NAMALWA (cell line): ENCODE measurements around the gene CSMD2.

Experiments used
- DNase-seq: peaks from one replicate; pipeline ENCODE4 v3.0.0-alpha.2; 2015; ENCODE audit warnings: low spot score

The CSMD2 gene

GRCh38 chr1:33960188-33960895, 204.7 kb downstream of the CSMD2 start:
- no peak for DNase-seq

DNA sequence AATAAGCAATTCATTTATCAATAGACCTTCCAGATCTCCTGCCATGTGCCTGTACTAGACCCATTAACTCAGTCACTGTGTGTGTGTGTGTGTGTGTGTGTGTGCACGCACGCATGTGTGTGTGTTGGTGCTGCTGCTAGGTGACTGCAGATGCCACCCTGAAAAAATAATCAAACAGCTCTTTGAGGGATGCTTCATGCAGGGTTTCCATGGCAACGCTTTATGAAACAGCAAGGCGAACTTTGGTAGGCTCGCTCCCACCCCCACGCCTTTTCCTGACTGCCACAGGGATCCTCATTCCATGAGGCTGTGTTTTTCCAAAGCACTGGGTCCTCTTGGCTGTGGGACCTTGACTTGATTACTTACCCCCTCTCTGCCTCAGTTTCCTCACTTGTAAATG, 207.2 kb downstream of the CSMD2 start:
- DNase-seq: no peak

- DNase-seq: no peak
These were observed 209.9 kb downstream of the CSMD2 start for GRCh38 chr1:33955096-33955495.

DNA sequence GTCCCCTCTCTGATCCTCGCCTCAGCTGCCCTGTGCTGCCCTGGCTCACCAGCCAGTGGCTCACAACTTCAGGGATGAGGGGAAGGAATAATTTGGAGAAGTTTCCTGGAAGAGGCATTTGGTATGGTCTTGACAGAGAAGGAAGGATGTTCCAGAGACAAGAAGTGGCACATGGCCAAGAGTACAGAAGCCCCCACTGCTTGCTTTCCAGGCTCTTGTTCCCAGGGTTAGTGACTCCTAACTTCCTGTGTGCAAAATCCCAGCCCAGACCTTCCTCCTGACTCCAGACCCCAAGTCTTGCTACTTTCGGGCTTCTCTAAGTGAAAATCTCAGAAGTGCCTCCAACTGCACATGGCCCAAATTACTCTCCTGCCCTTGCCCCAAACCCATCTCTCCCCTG, 215.5 kb downstream of the CSMD2 start:
- DNase-seq: no peak

DNA sequence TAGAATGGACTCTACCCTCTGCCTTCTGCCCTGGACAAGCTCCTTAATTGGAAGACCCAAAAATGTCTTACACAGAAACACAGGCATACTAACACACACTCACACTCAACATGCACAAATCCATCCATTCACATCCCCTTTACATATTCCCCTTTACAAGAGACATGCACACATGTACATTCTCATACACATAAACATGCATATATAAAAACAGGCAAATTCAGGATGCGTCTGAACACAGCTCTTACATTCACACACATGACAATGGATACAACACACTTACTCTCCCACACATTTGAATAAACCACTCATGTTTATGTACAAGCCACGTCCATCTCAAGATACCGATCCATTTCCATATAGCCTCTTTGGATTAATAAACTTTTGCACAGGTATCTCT, 216.7 kb downstream of the CSMD2 start:
- DNase-seq: no peak

GRCh38 chr1:33946836-33947235, 218.2 kb downstream of the CSMD2 start:
- DNase-seq: no peak

GRCh38 chr1:33944846-33945245, 220.2 kb downstream of the CSMD2 start:
- DNase-seq: no peak

- DNase-seq: no peak
These were observed 221.1 kb downstream of the CSMD2 start for GRCh38 chr1:33943978-33944377.

DNA sequence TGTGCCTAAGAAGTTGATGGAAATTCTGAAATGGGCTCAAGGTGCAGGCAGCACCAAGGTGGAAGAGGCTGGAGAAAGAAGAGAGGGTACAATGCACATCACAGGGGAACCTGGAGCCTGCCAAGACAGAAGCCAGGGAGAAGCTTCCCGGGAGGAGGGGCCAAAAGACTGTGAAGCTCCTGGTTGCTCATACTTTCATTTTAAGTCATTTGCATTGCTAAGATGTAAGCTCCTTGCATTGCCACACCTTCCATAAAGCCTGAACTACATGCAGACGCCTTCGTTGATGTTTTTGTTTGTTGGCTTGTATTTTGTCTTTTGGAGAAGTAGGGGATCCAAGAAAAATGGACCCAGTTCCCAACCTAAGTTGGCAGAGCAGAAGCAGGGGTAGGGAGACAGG, 232.2 kb downstream of the CSMD2 start:
- no peak for DNase-seq

- DNase-seq: no peak
These were observed 233.9 kb downstream of the CSMD2 start for GRCh38 chr1:33931111-33931475.

GRCh38 chr1:33930346-33931110, 234.5 kb downstream of the CSMD2 start:
- DNase-seq: no peak

DNA sequence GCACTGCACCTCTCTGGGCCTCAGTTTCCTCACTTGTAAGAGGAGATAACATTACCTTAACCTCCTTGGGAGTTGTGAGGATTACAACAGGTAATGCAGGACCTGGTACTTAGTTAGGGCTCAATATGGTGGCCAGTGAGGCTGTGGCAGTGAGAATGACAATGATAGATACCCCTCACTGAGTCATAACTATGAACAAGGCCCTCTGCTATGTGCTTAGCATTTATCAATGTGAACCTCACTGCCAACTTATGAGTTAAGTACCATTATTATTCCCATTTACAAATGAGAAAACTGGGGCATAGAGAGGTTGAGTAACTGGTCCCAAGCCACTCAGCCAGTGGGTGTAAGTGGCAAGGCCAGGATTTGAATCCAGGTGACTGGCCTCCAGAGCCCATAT, 236.8 kb downstream of the CSMD2 start:
- no peak for DNase-seq

- no peak for DNase-seq
These were observed 237.3 kb downstream of the CSMD2 start for GRCh38 chr1:33927721-33928120.

DNA sequence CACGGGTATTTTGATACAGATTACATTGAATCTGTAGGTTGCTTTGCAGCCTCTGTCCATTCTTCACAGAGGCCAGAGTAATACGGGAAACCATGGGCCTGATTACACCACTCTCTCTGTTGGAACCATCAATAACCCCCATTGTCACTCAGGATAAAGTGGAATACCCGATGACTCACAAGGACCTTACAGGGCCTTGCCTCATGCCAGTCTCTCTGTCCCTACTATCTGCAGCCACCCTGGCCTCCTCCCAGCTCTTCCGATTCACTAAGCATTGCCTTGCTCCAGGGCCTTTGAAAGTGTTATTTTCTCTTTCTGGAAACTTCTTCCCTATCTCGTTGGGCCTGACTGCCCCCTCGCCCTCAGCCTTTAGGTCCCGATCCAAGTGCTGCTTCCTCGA, 239.4 kb downstream of the CSMD2 start:
- no peak for DNase-seq

DNA sequence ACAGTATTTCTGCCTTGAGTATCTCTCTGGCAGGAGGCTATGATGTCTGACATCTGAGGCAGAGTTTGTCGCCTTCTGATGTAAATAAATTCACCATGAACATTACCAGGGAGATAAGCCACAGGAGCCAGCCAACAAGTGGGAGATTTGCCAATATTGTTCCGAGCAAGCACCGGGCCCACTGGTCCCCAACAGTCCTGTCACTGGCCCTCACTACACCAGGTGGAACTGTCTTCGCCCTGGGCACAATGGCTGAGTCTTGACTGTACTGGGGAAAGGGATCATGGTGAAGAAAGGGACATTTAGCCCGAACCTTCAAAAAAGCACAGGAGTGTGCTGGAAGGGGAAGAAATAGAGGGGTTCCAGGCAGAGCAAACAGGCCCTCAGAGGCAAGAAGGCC, 243.7 kb downstream of the CSMD2 start:
- DNase-seq: no peak

DNA sequence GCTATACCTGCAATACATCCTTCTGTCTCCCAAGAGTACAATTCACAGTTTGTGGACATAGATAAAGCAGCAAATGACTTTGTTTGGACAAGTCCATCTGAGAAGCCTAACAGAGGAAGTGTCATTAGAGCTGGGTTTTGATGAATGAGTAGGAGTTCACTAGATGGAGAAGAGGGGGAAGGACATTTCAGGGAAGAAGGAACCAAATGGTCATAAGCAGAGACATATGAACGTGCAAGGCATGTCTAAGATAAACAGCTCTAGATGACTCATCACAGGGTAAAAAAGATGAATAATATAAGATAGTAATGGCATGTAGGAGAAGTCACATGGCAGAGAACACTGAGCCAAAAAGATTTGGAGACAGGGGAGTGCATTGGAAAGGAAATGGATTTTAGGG, 246.7 kb downstream of the CSMD2 start:
- no peak for DNase-seq

GRCh38 chr1:33916786-33917185, 248.2 kb downstream of the CSMD2 start:
- no peak for DNase-seq

- DNase-seq: no peak
These were observed 250.5 kb downstream of the CSMD2 start for GRCh38 chr1:33914531-33914930.

DNA sequence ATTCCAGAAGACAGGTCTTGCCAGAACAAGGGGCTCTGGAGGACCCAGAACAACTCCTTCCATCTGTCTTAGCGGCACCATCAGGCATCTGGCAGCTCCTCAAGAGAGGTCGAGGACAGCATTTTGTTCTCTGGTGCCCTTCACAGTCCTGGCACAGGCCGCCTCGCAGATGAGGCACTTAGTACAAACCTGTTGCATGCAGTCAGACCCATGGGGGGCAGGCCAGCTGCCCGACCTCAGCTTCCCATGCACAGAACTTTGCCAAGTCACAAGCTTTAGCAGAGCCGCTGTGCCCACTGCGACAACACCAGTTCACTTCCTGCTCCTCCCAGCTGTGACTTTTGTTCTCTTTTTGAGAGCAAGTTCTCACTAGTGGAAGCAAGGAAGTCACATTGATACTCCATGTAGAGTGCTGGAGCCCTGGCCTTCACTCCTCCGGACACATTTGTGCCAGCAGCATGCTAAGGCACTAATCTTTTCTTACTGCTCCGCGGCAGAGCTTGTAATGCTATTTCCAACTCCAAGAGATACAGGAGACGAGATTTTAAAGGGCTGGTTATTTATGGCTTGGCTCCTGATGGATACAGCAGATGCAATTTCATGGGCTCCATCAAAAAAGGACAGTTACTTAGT, 256.6 kb downstream of the CSMD2 start:
- DNase-seq: no peak

GRCh38 chr1:33906156-33906555, 258.9 kb downstream of the CSMD2 start:
- no peak for DNase-seq

DNA sequence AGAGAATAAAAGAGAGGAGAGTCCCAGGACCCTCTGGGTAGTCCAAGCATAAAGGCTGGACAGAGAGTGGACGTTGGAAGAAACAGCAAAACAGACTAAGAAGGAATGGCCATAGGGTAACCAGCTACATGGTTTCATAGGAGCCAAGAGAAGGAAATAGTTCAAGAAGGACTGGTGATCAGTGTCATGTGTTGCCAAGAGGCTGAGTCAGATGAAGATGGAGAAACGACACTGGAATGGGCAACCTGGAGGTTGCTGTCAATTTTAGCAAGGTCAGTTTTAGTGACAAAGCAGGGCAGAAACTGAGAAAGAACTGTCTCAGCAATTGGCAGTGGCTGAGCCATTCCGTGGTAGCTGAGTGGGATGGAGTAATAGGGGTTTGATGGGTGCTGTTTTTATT, 259.8 kb downstream of the CSMD2 start:
- DNase-seq: no peak

DNA sequence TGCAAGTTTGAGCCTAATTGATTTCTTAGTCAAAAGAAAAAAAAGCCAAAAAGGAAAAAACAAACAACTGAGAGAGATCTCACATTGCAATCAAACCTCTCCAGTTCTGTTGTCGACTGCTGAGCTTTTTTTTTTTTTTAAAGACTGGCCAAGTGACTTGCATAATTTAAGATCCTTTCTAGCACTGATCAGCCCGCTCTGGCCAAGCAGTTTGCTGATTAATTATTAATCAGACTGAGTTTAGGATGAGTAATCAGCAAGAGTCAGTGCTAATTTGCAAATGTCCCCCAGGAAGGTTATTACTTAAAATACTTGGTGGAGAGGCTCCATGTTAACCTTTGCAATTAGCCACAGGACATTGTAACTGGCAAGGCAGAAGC, 261.8 kb downstream of the CSMD2 start:
- no peak for DNase-seq

GRCh38 chr1:33902486-33903209, 262.4 kb downstream of the CSMD2 start:
- peak; percentile 16 for DNase-seq
